Spleen (tissue), 11 donors: ENCODE results near the gene RAB3B. TPM values are rescaled to one million over a fixed set of nuclear protein-coding genes. Genes with fewer than 3 reads are reported as not detected.

Source experiments
- DNase-seq: peaks from one replicate; pipeline ENCODE4 v3.0.0-alpha.2; 2020
- H3K27ac ChIP-seq, 8 donors: fragments of 200-600 bp; sonication (generic) in 7 of 8; 1 replicate in 4 of 8; 2 replicates in 4 of 8; pipeline versions ENCODE4 v1.5.0 to v1.8.0; 2016 to 2021; ENCODE audit warnings: inconsistent platforms in 4 of 8, mild to moderate bottlenecking in 4 of 8, moderate library complexity in 1 of 8
- H3K27me3 ChIP-seq, 7 donors: fragments of 200-600 bp; sonication (generic) in 6 of 7; replicated peaks in 1 of 7; 1 replicate in 4 of 7; 2 replicates in 3 of 7; pipeline versions ENCODE4 v1.5.0 to v1.8.0; 2016 to 2021; ENCODE audit warnings: inconsistent platforms in 3 of 7, mild to moderate bottlenecking in 1 of 7
- H3K36me3 ChIP-seq, 6 donors: fragments of 200-600 bp; sonication (generic) in 5 of 6; 1 replicate in 4 of 6; 2 replicates in 2 of 6; pipeline versions ENCODE4 v1.5.0 to v1.8.0; 2016 to 2021; ENCODE audit warnings: inconsistent platforms in 2 of 6
- H3K4me1 ChIP-seq, 6 donors: fragments of 200-600 bp; sonication (generic) in 5 of 6; 1 replicate in 3 of 6; 2 replicates in 3 of 6; pipeline versions ENCODE4 v1.5.0 to v1.8.0; 2016 to 2021; ENCODE audit warnings: inconsistent platforms in 3 of 6
- H3K4me3 ChIP-seq, 8 donors: fragments of 200-600 bp; sonication (generic) in 7 of 8; 1 replicate in 4 of 8; 2 replicates in 4 of 8; pipeline versions ENCODE4 v1.5.0 to v1.8.0; 2016 to 2021; ENCODE audit warnings: inconsistent platforms in 4 of 8, mild to moderate bottlenecking in 4 of 8, moderate library complexity in 2 of 8
- H3K9me3 ChIP-seq, 8 donors: fragments of 200-600 bp; sonication (generic) in 7 of 8; 1 replicate in 4 of 8; 2 replicates in 4 of 8; pipeline versions ENCODE4 v1.5.0 to v1.8.0; 2016 to 2021; ENCODE audit warnings: inconsistent platforms in 4 of 8
- POLR2A ChIP-seq, 3 donors: fragments of 450-650 bp; IDR thresholded peaks; one replicate each; pipeline ENCODE4 v1.5.1; 2017; ENCODE audit warnings: antibody characterized with exemption in 3 of 3, mild to moderate bottlenecking in 1 of 3
- POLR2AphosphoS5 ChIP-seq, 3 donors: sonication (generic); formaldehyde crosslinking; IDR thresholded peaks; one replicate each; pipeline ENCODE4 v1.5.1; 2017; ENCODE audit warnings: antibody characterized with exemption in 3 of 3
- WGBS, 5 donors: extraction: QIAGEN DNeasy Blood & Tissue Kit in 3 of 5; methylation state at CpG; one replicate each; pipeline versions ENCODE4 v1.1.5 to v1.1.7; 2013 to 2018; 5-methylcytosine and 5-hydroxymethylcytosine counted together
- intact Hi-C: fragments of 100-400 bp; cut with DNase I; formaldehyde crosslinking; loops from one replicate; pipeline ENCODE4 v1.15.0; 2023; ENCODE audit warnings: low total_unique reads
- polyA plus RNA-seq, 3 donors: library from polyadenylated mRNA; stranded (reverse); fragments of 200-250 nt; gene quantifications; one replicate each; pipeline ENCODE4 v1.2.1, GENCODE V29; 2013
- total RNA-seq, 7 donors: library from RNA; depleted of rRNA in 3 of 7; stranded (reverse); fragments of >200 nt in 3 of 7; fragmentation: NEBNext Ultra II Directional in 4 of 7; extraction: Animal tissue kit (Norgen Biotek cat#: 25700) in 4 of 7; gene quantifications; one replicate each; pipeline versions ENCODE4 v1.1.0 to v1.2.1, GENCODE V29; 2016 to 2021
- TF ChIP-seq, protein P1 (sequence below), 11 experiments: fragments of 200-600 bp in 7 of 11; fragments of 450-650 bp in 4 of 11; sonication (generic) in 4 of 11; IDR thresholded peaks in 8 of 11; conservative IDR thresholded peaks in 3 of 11; 1 replicate in 7 of 11; 2 replicates in 4 of 11; pipeline versions ENCODE4 v1.4.0 to v1.8.0; 2016 to 2021; ENCODE audit warnings: antibody characterized with exemption in 11 of 11, inconsistent platforms in 4 of 11, mild to moderate bottlenecking in 1 of 11
- donor health status: healthy with polysubstance abuse.
- donor health status: DM: no; HTN: no; CAD: no; lungs with moderate emphysema.
- donor health status: DM: no; HTN: no; CAD: no.
- donor health status: Bipolar disorder and iron deficiency.
- donor health status: healthy.
- donor health status: DM: no; HTN: no; CAD: no.
- donor health status: DM: yes; HTN: yes; CAD: no.

The RAB3B gene
- total and polyA plus RNA-seq, 10 donors: 0.02 to 0.32 (median 0.13) TPM; not detected in 2

DNA sequence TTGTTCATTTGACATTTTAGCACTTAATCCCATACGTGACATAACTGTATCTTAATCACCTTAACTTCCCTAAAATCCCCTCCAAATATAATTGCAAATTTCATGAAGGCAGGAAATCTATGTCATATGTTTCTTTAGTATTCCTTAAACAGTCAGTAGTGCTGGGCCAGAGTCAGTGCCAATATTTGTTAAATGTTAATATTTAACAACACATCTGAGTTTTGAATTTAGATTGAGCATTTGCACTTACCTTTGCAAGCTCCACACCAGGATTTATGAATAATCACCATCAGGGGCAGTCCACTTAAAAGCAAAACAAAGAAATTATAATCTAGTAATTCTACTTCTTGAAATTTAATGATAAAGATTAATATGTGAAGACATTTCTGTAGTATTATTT, 37.8 kb upstream of the RAB3B start:
- peaks cover 15 to 45% (median 30%) of the 10 kb centered on the region in 6 donors for H3K4me1 ChIP-seq
- H3K27me3 ChIP-seq: no peaks in the 10 kb centered on the region
- peaks cover 0 to 57% (median 34%) of the 10 kb centered on the region in 6 donors for H3K36me3 ChIP-seq
- H3K4me3 ChIP-seq: no peak overlapping the region
- 54 to 78% (median 57%) methylated on average over 1 of the region's 1 CpG for WGBS, 5 donors
- no peak overlapping the region for H3K27ac ChIP-seq
- DNase-seq: no peak
- no peaks in the 10 kb centered on the region for H3K9me3 ChIP-seq
- TF ChIP-seq, protein P1, sequence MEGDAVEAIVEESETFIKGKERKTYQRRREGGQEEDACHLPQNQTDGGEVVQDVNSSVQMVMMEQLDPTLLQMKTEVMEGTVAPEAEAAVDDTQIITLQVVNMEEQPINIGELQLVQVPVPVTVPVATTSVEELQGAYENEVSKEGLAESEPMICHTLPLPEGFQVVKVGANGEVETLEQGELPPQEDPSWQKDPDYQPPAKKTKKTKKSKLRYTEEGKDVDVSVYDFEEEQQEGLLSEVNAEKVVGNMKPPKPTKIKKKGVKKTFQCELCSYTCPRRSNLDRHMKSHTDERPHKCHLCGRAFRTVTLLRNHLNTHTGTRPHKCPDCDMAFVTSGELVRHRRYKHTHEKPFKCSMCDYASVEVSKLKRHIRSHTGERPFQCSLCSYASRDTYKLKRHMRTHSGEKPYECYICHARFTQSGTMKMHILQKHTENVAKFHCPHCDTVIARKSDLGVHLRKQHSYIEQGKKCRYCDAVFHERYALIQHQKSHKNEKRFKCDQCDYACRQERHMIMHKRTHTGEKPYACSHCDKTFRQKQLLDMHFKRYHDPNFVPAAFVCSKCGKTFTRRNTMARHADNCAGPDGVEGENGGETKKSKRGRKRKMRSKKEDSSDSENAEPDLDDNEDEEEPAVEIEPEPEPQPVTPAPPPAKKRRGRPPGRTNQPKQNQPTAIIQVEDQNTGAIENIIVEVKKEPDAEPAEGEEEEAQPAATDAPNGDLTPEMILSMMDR (IDR thresholded peaks at IDR 0.05 in 8 of 11, conservative IDR thresholded peaks at IDR 0.05 in 3 of 11): no peak
- TF ChIP-seq POLR2AphosphoS5 (IDR thresholded peaks at IDR 0.05) (no peak), POLR2A (IDR thresholded peaks at IDR 0.05) (no peak)
- intact Hi-C loops: no loop called here

DNA sequence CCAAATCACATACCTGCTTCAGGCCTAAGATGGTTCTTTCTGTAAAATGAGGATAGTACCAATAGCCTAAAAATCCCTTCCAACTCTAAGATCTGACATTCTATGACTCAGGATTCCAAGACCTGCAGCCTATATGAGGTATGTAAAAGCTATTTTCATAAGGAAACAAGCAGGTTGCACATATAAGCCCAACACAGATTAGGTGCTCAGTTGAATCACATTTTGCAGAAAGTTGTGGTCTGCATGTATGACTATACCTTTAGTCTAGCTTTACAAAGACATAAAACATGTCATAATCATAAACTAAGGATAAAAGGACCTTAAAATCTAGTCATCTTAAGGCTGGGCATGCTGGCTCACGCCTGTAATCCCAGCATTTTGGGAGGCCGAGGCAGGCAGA, 35.8 kb upstream of the RAB3B start:
- WGBS, 5 donors: 94 to 98% (median 97%) methylated on average over 2 of the region's 2 CpGs
- Histone ChIP-seq H3K27me3 (no peaks in the 10 kb centered on the region), H3K27ac (no peak overlapping the region), H3K4me3 (no peak overlapping the region), H3K9me3 (no peaks in the 10 kb centered on the region), H3K4me1 (peaks cover under 1 to 25% (median 13%) of the 10 kb centered on the region in 6 donors), H3K36me3 (peaks cover 0 to 77% (median 55%) of the 10 kb centered on the region in 6 donors)
- DNase-seq: no peak
- intact Hi-C loops: no loop called here
- TF ChIP-seq POLR2AphosphoS5 (IDR thresholded peaks at IDR 0.05) (no peak), POLR2A (IDR thresholded peaks at IDR 0.05) (no peak)
- TF ChIP-seq, protein P1 (IDR thresholded peaks at IDR 0.05 in 8 of 11, conservative IDR thresholded peaks at IDR 0.05 in 3 of 11): no peak

DNA sequence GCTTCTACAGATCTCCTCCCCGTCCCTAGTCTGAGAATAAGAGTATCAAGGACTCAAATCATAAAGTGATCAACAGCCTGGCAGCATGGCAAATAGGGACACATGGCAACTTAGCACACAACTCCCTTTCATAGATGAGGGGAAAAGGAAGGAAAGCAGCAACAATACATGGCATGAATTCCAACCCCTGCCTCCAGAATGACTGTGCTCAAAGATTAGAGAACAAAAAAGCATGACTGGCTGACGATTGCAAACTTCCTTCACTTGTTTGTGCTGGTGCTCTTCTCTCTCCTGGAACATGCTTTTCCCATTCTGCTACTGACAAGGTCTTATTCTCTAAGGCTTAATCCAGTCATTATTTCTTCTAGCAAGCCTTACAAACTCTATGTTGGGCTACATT, 31.6 kb upstream of the RAB3B start:
- H3K4me3 ChIP-seq: no peak overlapping the region
- no peaks in the 10 kb centered on the region for H3K4me1 ChIP-seq
- H3K27me3 ChIP-seq: no peaks in the 10 kb centered on the region
- intact Hi-C loops: no loop called here
- H3K9me3 ChIP-seq: no peaks in the 10 kb centered on the region
- DNase-seq: no peak
- peaks cover 3 to 79% (median 60%) of the 10 kb centered on the region in 6 donors for H3K36me3 ChIP-seq
- no peak overlapping the region for H3K27ac ChIP-seq
- no peak for TF ChIP-seq POLR2AphosphoS5 (IDR thresholded peaks at IDR 0.05)
- TF ChIP-seq, protein P1 (IDR thresholded peaks at IDR 0.05 in 8 of 11, conservative IDR thresholded peaks at IDR 0.05 in 3 of 11): no peak
- TF ChIP-seq POLR2A (IDR thresholded peaks at IDR 0.05): no peak
- 74 to 90% (median 81%) methylated on average over 2 of the region's 2 CpGs for WGBS, 5 donors

DNA sequence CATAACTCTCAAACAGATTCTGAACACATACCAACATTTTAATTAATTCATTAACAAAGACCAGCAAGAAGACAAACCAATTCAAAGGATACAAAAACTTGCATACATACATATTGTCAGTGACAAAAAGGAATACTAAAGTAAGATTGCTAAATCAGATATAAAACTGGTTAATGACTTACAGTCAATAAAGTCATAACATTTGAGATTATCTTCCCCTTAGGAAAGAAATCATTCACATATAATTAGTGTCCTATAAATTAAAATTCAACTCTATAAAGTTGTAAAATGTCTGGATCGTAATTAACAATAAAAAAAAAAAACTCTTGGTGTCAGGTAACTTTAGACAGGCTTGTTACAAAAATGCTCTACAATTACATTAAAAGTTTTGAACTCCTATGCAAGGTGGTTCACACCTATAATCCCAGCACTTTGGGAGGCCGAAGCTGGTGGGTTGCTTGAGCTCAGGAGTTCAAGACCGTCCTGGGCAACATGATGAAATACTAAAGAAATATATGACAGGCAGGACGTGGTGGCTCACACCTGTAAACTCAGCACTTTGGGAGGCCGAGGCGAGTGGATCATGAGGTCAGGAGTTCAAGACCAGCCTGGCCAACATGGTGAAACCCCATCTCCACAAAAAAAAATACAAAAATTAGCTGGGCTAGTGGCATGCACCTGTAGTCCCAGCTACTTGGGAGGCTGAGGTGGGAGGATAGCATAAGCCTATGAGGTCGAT, 17.7 kb upstream of the RAB3B start:
- 80 to 89% (median 83%) methylated on average over 7 of the region's 7 CpGs for WGBS, 5 donors
- intact Hi-C loops: no loop called here
- no peak for DNase-seq
- Histone ChIP-seq H3K9me3 (no peaks in the 10 kb centered on the region), H3K4me3 (no peak overlapping the region), H3K27me3 (peaks cover 0 to 43% (median 0%) of the 10 kb centered on the region in 7 donors), H3K4me1 (no peaks in the 10 kb centered on the region), H3K36me3 (no peaks in the 10 kb centered on the region), H3K27ac (no peak overlapping the region)
- TF ChIP-seq POLR2A (IDR thresholded peaks at IDR 0.05) (no peak), POLR2AphosphoS5 (IDR thresholded peaks at IDR 0.05) (no peak)
- TF ChIP-seq, protein P1 (IDR thresholded peaks at IDR 0.05 in 8 of 11, conservative IDR thresholded peaks at IDR 0.05 in 3 of 11): no peak
